Activated T-helper 17 cell treated with anti-CD3 and anti-CD28 coated beads, Interleukin-2, amount 50 U/mL, for 72 hours (primary cell): ENCODE measurements around the gene RASD2. TPM values are rescaled to one million over a fixed set of nuclear protein-coding genes. Genes with fewer than 3 reads are reported as not detected.

Experiments used
- ATAC-seq: fragments of 150-1000 bp; cut with Tn5 transposase; replicated peaks from 2 replicates; pipeline ENCODE4 v1.10.0; 2021; ENCODE audit warnings: mild to moderate bottlenecking, moderate library complexity
- H3K27ac Mint-ChIP-seq: one replicate; pipeline ENCODE4 v1.8.0; 2022; ENCODE audit warnings: mixed read lengths
- H3K27me3 Mint-ChIP-seq: one replicate; pipeline ENCODE4 v1.8.0; 2022; ENCODE audit warnings: mixed read lengths
- H3K36me3 Mint-ChIP-seq: one replicate; pipeline ENCODE4 v1.8.0; 2022; ENCODE audit warnings: low read depth, mild to moderate bottlenecking, mixed read lengths
- H3K4me1 Mint-ChIP-seq: one replicate; pipeline ENCODE4 v1.8.0; 2022; ENCODE audit warnings: mixed read lengths
- H3K4me3 Mint-ChIP-seq: one replicate; pipeline ENCODE4 v1.8.0; 2022; ENCODE audit warnings: mild to moderate bottlenecking, mixed read lengths
- H3K9me3 Mint-ChIP-seq: one replicate; pipeline ENCODE4 v1.8.0; 2022; ENCODE audit warnings: mixed read lengths
- total RNA-seq, 2 donors: library from RNA; stranded (reverse); gene quantifications; one replicate each; pipeline ENCODE4 v1.2.3, GENCODE V29; 2022

RASD2 gene
- total RNA-seq, 2 donors from 2014 or later, result 0.37 TPM; not detected in 1

- no peaks in the 10 kb centered on the region for H3K4me1 Mint-ChIP-seq
- H3K27me3 Mint-ChIP-seq, result peaks cover 8% of the 10 kb centered on the region
- H3K9me3 Mint-ChIP-seq, result no peaks in the 10 kb centered on the region
- peak; percentile 47 for ATAC-seq
- no peak overlapping the region for H3K27ac Mint-ChIP-seq
- no peaks in the 10 kb centered on the region for H3K36me3 Mint-ChIP-seq
- no peak overlapping the region for H3K4me3 Mint-ChIP-seq
These were observed 48.6 kb downstream of the RASD2 start for GRCh38 chr22:35589071-35589755.

GRCh38 chr22:35589756-35590093, 49.1 kb downstream of the RASD2 start:
- peaks cover 8% of the 10 kb centered on the region for H3K27me3 Mint-ChIP-seq
- H3K27ac Mint-ChIP-seq, result no peak overlapping the region
- no peaks in the 10 kb centered on the region for H3K4me1 Mint-ChIP-seq
- no peak for ATAC-seq
- no peaks in the 10 kb centered on the region for H3K9me3 Mint-ChIP-seq
- H3K36me3 Mint-ChIP-seq, result no peaks in the 10 kb centered on the region
- H3K4me3 Mint-ChIP-seq, result no peak overlapping the region

- no peaks in the 10 kb centered on the region for H3K36me3 Mint-ChIP-seq
- no peak for ATAC-seq
- no peak overlapping the region for H3K4me3 Mint-ChIP-seq
- no peaks in the 10 kb centered on the region for H3K9me3 Mint-ChIP-seq
- no peak overlapping the region for H3K27ac Mint-ChIP-seq
- H3K4me1 Mint-ChIP-seq, result no peaks in the 10 kb centered on the region
- H3K27me3 Mint-ChIP-seq, result peaks cover 11% of the 10 kb centered on the region
These were observed 50.1 kb downstream of the RASD2 start for GRCh38 chr22:35590634-35591295.

- no peaks in the 10 kb centered on the region for H3K36me3 Mint-ChIP-seq
- peaks cover 11% of the 10 kb centered on the region for H3K27me3 Mint-ChIP-seq
- H3K27ac Mint-ChIP-seq, result no peak overlapping the region
- H3K4me1 Mint-ChIP-seq, result no peaks in the 10 kb centered on the region
- no peak overlapping the region for H3K4me3 Mint-ChIP-seq
- no peaks in the 10 kb centered on the region for H3K9me3 Mint-ChIP-seq
- ATAC-seq, result no peak
These were observed 51.2 kb downstream of the RASD2 start for GRCh38 chr22:35591714-35592417.

GRCh38 chr22:35592418-35592967, 51.9 kb downstream of the RASD2 start:
- Mint-ChIP-seq H3K4me1 (no peaks in the 10 kb centered on the region), H3K4me3 (no peak overlapping the region), H3K36me3 (no peaks in the 10 kb centered on the region), H3K9me3 (no peaks in the 10 kb centered on the region), H3K27me3 (peaks cover 11% of the 10 kb centered on the region), H3K27ac (no peak overlapping the region)
- no peak for ATAC-seq

- Mint-ChIP-seq H3K9me3 (no peaks in the 10 kb centered on the region), H3K4me3 (no peak overlapping the region), H3K27me3 (peaks cover 11% of the 10 kb centered on the region), H3K4me1 (no peaks in the 10 kb centered on the region), H3K27ac (no peak overlapping the region), H3K36me3 (no peaks in the 10 kb centered on the region)
- no peak for ATAC-seq
These were observed 52.6 kb downstream of the RASD2 start for GRCh38 chr22:35593071-35593890.

GRCh38 chr22:35593891-35594470, 53.4 kb downstream of the RASD2 start:
- Mint-ChIP-seq H3K27me3 (peaks cover 11% of the 10 kb centered on the region), H3K27ac (no peak overlapping the region), H3K9me3 (no peaks in the 10 kb centered on the region), H3K4me1 (no peaks in the 10 kb centered on the region), H3K36me3 (no peaks in the 10 kb centered on the region), H3K4me3 (no peak overlapping the region)
- ATAC-seq, result no peak

GRCh38 chr22:35594686-35595085, 54.1 kb downstream of the RASD2 start:
- no peaks in the 10 kb centered on the region for H3K9me3 Mint-ChIP-seq
- no peak overlapping the region for H3K4me3 Mint-ChIP-seq
- no peak overlapping the region for H3K27ac Mint-ChIP-seq
- H3K27me3 Mint-ChIP-seq, result peaks cover 11% of the 10 kb centered on the region
- no peaks in the 10 kb centered on the region for H3K4me1 Mint-ChIP-seq
- no peaks in the 10 kb centered on the region for H3K36me3 Mint-ChIP-seq
- ATAC-seq, result no peak

- H3K27me3 Mint-ChIP-seq, result peaks cover 11% of the 10 kb centered on the region
- no peak overlapping the region for H3K4me3 Mint-ChIP-seq
- no peaks in the 10 kb centered on the region for H3K36me3 Mint-ChIP-seq
- no peaks in the 10 kb centered on the region for H3K4me1 Mint-ChIP-seq
- H3K27ac Mint-ChIP-seq, result no peak overlapping the region
- ATAC-seq, result no peak
- H3K9me3 Mint-ChIP-seq, result no peaks in the 10 kb centered on the region
These were observed 56.2 kb downstream of the RASD2 start for GRCh38 chr22:35596821-35597220.

GRCh38 chr22:35597692-35598395, 57.2 kb downstream of the RASD2 start:
- Mint-ChIP-seq H3K4me3 (no peak overlapping the region), H3K4me1 (no peaks in the 10 kb centered on the region), H3K27ac (no peak overlapping the region), H3K9me3 (no peaks in the 10 kb centered on the region), H3K27me3 (peaks cover 7% of the 10 kb centered on the region), H3K36me3 (no peaks in the 10 kb centered on the region)
- no peak for ATAC-seq

- no peak overlapping the region for H3K4me3 Mint-ChIP-seq
- no peak for ATAC-seq
- H3K9me3 Mint-ChIP-seq, result no peaks in the 10 kb centered on the region
- no peaks in the 10 kb centered on the region for H3K4me1 Mint-ChIP-seq
- H3K36me3 Mint-ChIP-seq, result no peaks in the 10 kb centered on the region
- peaks cover 3% of the 10 kb centered on the region for H3K27me3 Mint-ChIP-seq
- no peak overlapping the region for H3K27ac Mint-ChIP-seq
These were observed 57.7 kb downstream of the RASD2 start for GRCh38 chr22:35598396-35598710.

- Mint-ChIP-seq H3K4me3 (no peak overlapping the region), H3K27me3 (peaks cover 3% of the 10 kb centered on the region), H3K27ac (no peak overlapping the region), H3K4me1 (no peaks in the 10 kb centered on the region), H3K36me3 (no peaks in the 10 kb centered on the region), H3K9me3 (no peaks in the 10 kb centered on the region)
- no peak for ATAC-seq
These were observed 58.7 kb downstream of the RASD2 start for GRCh38 chr22:35599364-35599763.

GRCh38 chr22:35600476-35600875, 59.8 kb downstream of the RASD2 start:
- H3K36me3 Mint-ChIP-seq, result no peaks in the 10 kb centered on the region
- H3K27me3 Mint-ChIP-seq, result no peaks in the 10 kb centered on the region
- H3K4me1 Mint-ChIP-seq, result no peaks in the 10 kb centered on the region
- H3K4me3 Mint-ChIP-seq, result no peak overlapping the region
- H3K27ac Mint-ChIP-seq, result no peak overlapping the region
- no peak for ATAC-seq
- H3K9me3 Mint-ChIP-seq, result no peaks in the 10 kb centered on the region
